ENCODE results near the gene IER2.
"Not testable (repeated sequence)": the region's sequence is repeated elsewhere in the genome, so short reads cannot be mapped to it uniquely, and the experiment has no call there.

IER2 gene

DNA sequence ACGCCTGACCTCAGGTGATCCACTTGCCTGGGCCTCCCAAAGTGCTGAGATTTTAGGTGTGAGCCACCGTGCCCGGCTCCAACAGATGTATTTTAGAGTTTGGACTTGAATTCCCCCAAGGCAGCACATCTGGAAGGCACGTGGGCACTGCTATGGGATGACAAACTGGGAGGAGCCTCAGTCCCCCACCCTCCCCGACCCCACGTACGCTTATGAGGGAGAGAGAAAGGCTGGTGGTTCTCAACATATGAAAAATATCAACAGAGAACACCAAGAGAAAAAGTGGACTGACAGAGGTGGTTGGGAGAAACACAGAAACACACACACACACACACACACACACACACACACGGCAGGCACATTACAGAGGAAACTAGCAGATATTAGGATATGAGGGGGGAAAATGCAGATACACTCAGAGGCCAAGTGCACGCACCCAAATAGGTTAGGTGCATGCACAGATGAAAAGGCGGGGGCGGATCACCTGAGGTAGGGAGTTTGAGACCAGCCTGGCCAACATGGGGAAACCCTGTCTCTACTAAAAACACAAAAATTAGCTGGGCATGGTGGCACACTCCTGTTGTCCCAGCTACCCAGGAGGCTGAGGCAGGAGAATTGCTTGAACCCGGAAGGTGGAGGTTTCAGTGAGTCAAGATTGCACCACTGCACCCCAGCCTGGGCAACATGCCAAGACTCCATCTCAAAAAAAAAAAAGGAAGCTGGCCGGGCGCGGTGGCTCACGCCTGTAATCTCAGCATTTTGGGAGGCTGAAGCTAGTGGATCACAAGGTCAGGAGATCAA, 3.2 kb upstream of the IER2 start:
- no peak for FAIRE-seq

DNA sequence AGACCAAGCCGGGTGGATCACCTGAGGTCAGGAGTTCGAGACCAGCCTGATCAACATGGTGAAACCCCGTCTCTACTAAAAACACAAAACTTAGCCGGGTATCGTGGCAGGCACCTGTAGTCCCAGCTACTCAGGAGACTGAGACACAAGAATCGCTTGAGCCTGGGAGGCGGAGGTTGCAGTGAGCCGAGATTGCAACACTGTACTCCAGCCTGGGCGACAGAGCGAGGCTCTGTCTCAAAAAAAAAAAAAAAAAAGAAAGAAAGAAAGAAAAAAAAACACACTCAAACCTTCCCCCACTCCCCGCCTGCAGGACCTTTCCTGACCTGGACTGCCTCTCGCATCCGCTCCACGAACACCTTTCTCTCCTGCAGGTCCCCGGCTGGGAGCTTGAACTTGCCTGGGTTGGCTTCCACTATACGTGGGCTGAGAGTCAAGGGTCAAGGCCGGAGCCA, 1.0 kb upstream of the IER2 start:
- not testable (repeated sequence) for FAIRE-seq

DNA sequence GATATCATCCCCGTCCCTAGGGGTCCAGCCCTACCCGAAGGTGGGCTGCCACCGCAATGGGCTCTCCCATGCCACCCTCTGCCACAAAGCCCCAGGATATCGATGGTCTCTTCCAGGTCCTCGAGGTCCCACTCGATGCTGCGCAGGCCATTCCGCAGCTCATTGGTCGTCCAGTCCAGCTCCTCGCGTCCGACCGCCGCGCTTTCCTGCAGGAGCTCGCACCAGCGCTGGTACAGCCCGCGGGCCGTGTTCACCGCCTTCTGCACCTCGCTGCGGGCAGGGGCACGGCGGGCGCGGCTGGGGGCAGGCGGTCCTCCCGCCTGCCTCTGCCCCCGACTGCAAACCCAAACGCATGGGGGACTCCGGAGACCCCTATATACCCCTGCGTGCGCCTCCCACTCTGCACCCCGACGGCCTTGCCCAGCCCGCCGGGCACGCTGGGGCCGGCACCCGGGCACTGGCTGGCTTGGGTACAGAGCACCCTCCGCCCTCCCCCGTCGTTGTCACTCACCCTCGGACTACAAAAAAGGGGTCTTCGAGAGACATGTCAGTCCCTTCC, 504 bp upstream of the IER2 start:
- no peak for FAIRE-seq

DNA sequence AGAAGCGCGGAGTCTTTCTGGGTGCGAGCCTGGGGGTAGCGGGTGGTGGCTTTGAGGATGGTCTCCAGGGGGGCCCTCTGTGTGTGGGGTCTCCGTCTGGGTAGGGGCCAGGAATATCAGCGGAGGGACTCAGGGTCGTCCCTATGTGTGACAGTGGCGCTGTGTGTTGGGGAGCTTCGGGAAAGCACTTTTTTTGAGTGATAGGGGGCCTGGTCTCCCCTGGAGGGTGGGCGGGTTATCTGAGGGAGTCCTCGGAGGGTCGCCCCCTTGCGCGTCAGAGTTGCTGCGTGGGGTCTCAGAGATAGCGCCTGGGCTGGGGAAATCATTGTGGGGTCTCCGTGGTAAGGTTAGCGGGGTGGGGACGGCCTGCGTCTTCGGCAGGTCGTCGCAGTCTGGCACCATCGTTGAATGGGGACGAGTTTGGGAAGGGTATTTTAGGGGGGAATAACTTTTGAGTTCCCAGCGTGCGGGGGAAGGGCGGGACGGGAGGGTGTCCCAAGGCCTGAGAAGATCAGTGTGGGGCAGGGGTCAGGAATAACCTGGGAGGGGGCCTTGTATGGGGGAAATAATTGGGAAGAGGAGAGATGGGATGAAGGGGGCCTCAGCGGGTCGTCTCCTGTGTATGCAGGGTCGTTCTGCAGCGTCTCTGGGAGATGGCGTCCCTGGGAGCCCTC, 857 bp downstream of the IER2 start:
- FAIRE-seq = no peak

DNA sequence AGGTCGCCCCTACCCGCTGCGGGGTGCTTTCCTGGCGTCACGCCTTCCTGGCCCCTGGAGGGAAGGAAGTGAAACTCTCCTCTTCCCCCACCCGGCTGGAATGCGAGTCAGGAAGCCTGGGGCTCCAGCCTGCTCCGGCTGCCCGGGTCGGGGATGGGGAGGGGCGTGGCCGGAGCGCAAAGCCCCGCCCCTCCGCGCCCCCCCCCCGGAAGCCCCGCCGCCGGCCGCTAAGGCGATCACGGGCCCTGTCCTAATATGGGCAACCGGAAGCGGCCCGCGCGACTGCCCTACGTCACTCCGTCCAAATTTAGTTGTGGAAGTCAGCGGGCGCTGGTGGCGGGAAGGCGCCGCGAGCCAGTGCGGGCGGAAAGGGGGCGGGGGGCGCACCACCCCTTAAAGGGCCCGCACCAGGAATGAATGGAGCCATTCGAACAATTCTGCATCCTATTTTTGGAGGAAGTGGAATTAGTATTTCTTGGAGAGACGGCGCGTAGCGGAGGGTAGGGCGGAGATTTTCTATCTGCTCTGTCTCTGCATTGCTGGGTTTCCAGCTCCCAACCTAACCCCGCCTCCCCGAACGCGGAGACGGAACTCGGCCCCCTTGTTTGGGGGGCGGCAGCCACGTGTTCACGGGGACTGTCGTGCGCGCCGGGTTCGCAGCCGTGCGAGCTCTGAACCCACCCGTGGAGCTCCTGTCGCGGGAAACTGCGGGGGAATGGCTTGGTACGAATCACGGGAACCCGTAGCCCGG, 1.6 kb downstream of the IER2 start:
- FAIRE-seq = peak; percentile 77

DNA sequence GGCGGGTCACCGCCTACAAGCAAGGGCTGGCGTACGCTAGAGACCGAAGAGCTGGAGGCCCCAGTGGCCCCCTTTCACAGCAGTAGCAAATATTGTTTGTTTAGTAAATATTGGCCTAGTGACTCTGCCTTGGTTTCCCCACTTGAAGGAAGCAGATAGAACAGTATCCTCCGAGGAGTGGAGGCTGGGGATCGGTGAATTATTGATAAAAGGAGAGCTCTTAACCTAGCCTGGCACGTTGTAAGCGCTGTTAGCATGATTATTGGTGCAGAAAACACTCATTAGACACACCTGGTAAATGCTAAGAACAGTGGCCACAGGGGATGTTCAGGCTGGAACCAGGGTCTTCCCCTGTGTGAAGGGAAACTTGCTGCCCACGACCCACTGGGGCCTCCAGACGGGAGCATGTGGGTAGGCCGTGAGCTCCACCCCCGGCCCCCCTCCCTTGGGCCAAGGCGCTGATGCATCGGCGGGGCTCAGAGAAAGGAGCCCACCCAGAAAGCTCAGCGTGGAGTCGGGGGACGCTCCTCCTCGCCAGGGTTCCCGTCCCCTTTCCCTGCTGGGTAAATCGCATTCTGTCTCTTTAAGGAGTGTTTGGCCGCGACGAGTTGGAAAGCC, 2.3 kb downstream of the IER2 start:
- peak; percentile 82 for FAIRE-seq

DNA sequence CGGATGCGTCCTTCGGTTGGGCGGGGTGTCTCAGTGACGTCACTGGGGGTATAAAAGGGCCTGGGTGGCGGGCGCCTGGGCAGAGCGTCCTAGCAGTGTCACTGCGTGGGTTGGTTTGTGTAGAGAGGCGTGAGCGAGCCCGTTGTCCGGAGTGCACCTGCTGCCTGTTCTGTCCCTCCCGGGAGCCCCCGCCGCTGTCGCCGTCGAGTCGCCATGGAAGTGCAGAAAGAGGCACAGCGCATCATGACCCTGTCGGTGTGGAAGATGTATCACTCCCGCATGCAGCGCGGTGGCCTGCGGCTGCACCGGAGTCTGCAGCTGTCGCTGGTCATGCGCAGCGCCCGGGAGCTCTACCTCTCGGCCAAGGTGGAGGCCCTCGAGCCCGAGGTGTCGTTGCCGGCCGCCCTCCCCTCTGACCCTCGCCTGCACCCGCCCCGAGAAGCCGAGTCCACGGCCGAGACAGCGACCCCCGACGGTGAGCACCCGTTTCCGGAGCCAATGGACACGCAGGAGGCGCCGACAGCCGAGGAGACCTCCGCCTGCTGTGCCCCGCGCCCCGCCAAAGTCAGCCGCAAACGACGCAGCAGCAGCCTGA, 2.9 kb downstream of the IER2 start:
- no peak for FAIRE-seq

DNA sequence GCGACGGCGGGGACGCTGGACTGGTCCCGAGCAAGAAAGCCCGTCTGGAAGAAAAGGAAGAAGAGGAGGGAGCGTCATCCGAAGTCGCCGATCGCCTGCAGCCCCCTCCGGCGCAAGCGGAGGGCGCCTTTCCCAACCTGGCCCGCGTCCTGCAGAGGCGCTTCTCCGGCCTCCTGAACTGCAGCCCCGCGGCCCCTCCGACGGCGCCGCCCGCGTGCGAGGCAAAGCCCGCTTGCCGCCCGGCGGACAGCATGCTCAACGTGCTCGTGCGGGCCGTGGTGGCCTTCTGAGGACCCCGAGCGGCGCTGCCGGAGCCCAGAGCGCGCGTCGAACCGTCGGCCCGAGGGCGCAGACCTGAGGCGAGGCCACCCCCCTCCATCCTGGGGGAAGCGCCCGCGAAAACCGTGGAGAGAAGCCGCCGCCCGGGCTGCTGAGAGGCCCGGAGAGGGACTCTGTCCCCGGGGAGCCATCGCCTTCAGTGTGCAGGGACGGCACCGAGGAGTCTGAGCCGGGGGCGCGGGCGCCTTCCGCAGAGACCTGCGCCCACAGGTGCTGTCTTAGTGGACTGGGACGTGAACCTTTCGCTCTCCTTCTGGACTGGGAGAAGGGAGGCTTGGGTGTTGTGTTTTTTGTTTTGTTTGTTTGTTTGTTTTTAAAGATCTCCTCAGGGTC, 3.5 kb downstream of the IER2 start:
- no peak for FAIRE-seq

DNA sequence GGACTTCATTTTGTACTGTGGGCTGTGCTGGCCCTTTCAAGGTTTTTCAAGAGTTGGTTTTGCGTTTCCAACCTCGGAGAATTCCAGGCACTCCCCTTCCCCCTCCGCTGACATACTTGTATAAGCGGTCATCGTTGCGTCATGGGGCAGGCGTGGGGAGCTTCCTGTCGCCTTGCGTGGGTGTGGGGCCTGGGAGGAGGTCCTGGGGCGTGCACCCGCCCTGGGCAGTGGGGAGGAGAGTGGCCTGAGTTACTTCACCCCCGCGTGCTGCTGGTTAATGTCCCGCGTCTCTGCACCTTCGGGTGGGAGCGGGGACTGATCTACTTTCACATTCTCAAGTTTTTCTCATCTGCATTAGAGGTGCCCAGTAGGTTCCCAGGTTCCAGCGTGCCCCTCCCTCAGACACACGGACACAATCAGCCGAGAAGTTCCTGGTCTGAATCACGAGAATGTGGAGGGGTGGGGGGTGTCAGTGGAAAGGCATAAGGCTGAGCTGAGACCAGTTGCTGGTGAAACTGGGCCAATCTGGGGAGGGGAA, 4.1 kb downstream of the IER2 start:
- no peak for FAIRE-seq

DNA sequence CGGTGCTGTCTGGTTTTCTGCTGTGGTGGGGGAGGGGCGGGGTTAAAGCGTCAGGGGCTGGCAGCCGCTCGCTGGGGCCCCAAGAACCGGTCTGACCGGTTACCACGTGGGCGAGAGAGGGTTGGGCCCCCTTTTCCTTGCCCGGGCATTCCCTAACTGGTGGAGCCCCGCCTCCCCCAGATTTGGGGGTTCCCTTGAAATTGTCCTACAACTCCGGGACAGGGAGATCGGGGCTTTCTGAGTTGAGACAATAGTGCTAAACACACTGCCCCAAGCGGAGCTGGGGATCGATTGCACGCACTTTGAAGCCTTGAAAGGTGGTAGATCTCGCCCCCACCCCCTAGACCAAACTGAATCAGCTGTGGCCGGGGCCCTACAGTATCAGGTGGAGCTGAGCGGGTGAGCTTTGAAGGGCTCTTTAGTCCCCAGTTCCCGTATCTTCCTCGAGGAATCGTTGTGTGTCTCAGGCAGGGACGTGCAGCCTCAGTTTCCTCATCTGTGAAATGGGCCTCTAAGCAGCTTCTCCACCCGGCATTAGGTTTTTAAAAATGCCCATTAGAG, 4.8 kb downstream of the IER2 start:
- FAIRE-seq = no peak

DNA sequence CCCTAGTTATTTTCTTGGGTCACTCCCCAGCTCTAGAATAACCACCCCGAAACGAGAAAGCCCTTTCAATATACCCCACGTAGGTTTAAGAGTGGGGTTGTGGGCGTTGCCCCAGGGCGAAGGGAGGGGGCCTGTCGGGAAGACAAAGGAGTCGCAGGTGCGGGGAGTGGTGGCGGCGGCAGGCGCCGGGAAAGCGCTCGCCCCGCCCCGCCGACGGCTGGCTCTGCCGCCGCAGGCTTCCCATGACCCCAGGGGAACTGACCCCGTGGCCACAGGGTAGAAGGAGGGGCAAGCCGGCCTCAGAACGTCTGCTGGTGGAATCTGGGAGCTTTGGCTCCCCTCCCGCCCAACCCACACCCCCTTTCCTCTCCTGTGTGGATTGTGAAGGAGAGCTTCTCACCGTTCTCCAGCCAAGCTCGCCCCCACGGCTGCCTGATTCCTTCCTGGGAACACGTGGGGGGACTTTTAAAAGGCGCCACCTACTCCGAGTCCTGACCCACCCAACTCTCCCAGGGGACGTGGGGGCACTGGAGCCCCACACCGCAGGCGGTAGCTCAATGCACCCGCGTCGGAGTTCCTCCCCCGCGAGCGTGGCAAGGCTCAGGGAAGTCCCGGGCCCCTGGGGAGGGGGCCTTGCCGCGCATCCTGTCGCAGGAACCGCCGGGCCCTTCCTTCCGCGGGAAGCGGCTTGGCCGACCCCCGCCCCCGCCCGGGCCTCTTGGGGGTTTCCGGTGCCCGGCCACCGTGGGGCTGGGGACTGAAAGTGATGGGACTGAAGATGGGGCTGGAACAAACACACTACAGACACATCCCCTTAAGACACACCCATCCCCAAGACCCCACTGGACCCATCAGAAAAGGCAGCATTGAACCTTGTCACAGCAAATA, 5.5 kb downstream of the IER2 start:
- no peak for FAIRE-seq

DNA sequence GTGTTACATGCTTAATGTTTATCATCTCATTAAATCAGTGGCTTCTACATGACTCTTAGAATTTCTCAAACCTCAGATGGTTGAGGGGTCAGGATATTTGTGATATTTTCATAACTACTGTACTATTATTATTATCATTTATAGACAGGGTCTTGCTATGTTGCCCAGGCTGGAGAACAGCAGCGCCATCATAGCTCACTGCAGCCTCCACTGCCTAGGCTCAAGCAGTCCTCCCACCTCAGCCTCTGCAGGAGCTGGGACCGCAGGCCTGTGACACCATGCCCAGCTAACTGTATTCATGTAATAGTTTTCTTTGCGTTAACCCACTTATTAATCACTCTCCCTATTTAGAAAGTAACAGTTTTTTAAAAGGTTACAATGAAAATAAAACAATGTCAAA, 9.5 kb downstream of the IER2 start:
- FAIRE-seq = no peak

DNA sequence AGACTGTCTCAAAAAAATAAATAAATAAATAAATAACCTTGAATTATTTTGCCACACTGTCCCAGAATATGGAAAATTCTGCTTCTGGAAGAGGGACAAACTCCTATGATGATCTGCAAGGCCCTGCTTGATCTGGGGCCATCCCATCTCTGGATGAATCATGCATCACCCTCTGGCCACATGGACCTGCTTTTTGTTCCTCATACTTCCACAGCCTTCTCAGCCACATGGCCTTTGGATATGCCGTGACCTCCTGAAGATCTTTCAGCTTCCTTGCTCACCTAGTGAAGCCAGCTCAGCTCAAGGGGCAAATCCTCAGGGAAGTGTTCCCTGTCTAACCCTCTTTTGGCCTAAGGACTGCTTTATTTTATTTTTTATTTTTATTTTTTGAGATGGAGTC, 10.3 kb downstream of the IER2 start:
- FAIRE-seq = no peak

DNA sequence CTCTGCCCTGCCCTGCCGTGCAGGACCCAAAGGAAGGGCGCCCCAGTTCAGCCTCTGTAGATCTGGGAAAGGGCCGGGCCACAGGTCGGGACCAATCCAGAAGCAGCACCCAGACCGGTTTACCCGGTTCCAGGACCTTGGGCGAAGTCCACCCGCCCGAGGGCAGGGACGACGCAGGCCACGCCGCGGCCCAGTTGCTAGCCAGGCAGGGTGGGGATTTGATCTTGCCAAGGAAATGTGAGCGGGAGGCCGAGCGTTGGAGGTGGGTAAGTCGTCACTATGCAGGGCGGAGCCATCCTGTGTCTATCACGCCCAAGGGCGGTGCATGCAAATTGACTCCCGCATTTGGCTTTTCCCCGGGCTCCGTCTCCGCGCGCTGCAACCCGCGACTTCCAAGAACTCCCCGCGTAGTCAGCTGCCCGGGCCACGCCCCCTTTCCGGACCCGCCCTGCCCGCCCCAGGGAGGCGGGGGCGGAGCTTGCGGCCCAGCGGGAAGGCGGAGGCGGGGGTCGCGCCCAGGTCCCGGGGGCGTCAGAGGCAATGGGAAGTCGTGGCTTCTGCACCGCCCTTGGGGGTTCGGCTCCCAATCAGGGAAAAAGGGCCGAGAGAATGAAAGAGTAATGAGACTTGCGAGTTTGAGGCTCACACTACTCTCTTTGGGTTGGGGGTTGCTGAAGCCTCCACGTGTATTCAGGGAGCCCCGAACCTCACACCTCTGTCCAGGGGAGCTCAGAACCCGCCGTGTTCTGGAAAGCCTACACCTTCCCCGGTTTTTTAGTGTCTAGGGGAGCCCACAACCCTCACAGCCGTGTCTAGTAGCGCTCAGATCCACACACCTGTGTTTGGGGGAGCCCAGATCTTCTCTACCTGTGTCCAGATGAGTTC, 12.8 kb downstream of the IER2 start:
- peak; percentile 75 for FAIRE-seq

DNA sequence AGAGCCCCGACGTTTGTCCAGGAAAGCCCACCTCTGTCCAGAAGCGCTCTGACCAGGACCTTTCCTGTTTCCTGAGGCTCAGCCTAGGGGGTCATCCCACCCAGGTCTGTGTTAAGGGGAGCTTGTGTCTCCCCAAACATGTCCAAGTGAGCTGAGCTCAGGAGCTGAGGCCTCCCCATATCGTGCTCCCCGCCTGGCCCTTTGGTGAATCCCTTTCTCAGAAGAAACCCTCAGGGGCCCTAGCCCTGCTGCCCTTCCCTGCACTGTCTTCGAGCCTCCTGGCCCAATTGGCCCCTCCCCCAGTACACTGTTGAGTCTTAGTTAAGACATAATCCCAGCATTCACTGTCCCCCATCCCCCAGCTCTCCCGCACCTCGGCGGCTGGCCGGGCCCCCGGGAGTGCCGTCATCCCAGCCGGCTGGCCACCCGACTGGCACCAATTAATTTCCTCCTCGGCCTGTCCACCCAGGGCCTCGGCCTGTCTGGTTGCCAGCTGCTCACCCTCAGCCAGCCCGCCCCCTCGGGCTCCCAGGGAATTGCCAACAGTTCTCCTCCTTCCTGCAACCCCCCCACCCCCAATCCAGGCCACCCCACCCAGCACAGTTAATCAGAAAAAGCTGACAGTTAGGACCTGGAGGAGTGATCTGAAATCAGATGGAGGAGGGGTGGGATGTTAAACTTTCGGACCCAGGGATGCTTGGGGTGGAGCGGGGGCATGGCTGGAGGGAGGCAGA, 13.6 kb downstream of the IER2 start:
- no peak for FAIRE-seq

DNA sequence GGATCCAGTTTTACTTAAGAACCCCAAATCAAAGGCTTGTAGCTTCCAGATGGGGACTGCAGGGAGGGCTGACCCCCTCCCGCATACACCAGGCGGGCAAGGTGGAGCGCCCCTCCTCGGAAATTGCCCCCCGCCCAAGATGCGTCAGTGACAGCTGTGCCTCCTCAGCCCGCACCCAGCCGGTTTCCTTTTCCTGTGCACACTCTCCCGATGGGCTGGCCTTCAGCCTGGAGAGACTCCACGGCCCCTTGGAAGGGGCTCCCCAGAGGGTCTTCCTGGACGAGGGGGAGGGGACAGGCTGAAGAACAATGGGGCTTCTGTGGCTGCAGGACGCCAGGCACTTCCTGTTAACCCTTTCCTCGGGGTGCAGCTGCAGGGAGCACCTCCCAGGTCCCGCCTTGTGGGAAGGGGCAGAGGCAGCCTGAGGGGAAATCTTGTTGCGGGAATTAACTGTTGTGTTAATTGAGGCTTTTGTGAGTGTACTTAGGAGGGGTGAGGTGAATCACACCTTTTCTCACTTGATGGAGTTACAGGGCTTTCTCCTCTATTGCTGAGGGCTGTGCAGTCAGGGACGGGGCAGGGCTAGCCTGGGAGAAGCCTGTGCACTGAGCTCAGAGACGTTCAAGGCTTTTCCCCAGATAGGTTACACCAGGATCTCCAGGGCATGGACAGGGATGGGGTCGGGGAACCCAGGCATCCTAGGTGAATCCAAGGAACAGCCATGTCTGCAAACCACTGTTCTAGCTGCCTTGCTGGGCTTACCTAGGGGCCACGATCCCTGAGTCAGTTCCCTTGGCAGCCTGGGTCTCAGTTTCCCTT, 14.3 kb downstream of the IER2 start:
- FAIRE-seq = peak; percentile 36

DNA sequence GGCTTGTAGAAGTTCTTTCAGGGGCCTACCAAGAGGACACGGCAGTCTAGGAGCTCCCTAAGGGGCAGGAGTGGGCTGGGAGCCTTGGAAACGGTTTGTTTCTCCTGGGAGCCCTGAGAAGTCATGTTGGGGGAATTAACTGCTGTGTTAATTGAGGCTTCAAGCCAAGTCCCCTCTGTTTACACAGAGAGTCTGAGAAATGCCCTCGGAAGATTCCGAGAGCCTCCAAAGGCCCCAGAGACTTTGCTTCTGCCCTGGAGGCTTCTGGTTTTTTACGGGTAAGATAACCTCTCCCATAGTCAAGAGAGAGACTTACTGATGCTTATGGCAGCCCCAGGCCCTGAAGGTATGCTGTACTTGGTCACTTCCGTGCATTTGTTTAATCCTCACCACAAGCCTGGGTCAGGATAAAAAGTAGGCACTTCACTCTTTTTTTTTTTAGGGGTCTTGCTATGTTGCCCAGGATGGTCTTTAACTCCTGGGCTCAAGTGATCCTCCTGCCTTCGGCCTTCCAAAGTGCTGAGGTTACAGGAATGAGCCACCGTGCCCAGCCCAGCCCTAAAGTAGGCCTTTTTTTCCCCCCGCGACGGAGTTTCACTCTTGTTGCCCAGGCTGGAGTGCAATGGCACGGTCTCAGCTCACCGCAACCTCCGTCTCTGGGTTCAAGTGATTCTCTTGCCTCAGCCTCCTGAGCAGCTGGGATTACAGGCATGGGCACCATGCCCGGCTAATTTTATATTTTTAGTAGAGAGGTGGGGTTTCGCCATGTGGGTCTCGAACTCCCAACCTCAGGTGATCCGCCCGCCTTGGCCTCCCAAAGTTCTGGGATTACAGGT, 15.2 kb downstream of the IER2 start:
- no peak for FAIRE-seq

Measured in G401.6 (cell line).